H9 (cell line): ENCODE results near the gene C16orf78. TPM values are rescaled to one million over a fixed set of nuclear protein-coding genes. Genes with fewer than 3 reads are reported as not detected.

Source experiments
- DNase-seq: peaks from one replicate; pipeline ENCODE4 v3.0.0-alpha.2; 2017
- H2AFZ ChIP-seq: one replicate; pipeline ENCODE4 v1.6.1; 2013; ENCODE audit warnings: mild to moderate bottlenecking, low read length, control low read depth, moderate library complexity
- H2AK5ac ChIP-seq: 2 replicates; pipeline ENCODE4 v1.6.1; 2013; ENCODE audit warnings: low read length, control low read depth, mixed read lengths; ENCODE audit not compliant: insufficient read length
- H2BK120ac ChIP-seq: one replicate; pipeline ENCODE4 v1.6.1; 2013; ENCODE audit warnings: low read depth, mild to moderate bottlenecking, low read length, control low read depth, inconsistent platforms; ENCODE audit not compliant: poor library complexity, severe bottlenecking
- H2BK12ac ChIP-seq: 2 replicates; pipeline ENCODE4 v1.6.1; 2013; ENCODE audit warnings: low read length, control low read depth, mixed read lengths, low read depth; ENCODE audit not compliant: insufficient read length
- H2BK15ac ChIP-seq: 2 replicates; pipeline ENCODE4 v1.6.1; 2013; ENCODE audit warnings: low read depth, low read length, control low read depth
- H2BK20ac ChIP-seq: one replicate; pipeline ENCODE4 v1.6.1; 2013; ENCODE audit warnings: low read depth, mild to moderate bottlenecking, low read length, control low read depth, inconsistent platforms; ENCODE audit not compliant: poor library complexity, severe bottlenecking
- H2BK5ac ChIP-seq: 2 replicates; pipeline ENCODE4 v1.6.1; 2013; ENCODE audit warnings: low read length, control low read depth, mixed read lengths; ENCODE audit not compliant: insufficient read length
- H3K14ac ChIP-seq: 2 replicates; pipeline ENCODE4 v1.6.1; 2013; ENCODE audit warnings: low read length, control low read depth; ENCODE audit not compliant: insufficient read depth
- H3K18ac ChIP-seq: 2 replicates; pipeline ENCODE4 v1.6.1; 2013; ENCODE audit warnings: low read depth, mild to moderate bottlenecking, mixed read lengths, low read length, control low read depth; ENCODE audit not compliant: insufficient read length
- H3K23ac ChIP-seq: 2 replicates; pipeline ENCODE4 v1.6.1; 2013; ENCODE audit warnings: low read length, control low read depth, mixed read lengths, low read depth; ENCODE audit not compliant: insufficient read length
- H3K23me2 ChIP-seq: 2 replicates; pipeline ENCODE4 v1.6.1; 2013; ENCODE audit warnings: low read depth, mild to moderate bottlenecking, mixed read lengths, low read length, control low read depth; ENCODE audit not compliant: insufficient read length, poor library complexity, severe bottlenecking
- H3K27ac ChIP-seq: 2 replicates; pipeline ENCODE4 v1.5.1; 2013; ENCODE audit warnings: low read length, control low read depth, mixed read lengths, low read depth; ENCODE audit not compliant: insufficient read length
- H3K27me3 ChIP-seq: 2 replicates; pipeline ENCODE4 v1.6.1; 2013; ENCODE audit warnings: low read length, control low read depth, inconsistent platforms; ENCODE audit not compliant: insufficient read depth
- H3K4ac ChIP-seq: 2 replicates; pipeline ENCODE4 v1.6.1; 2013; ENCODE audit warnings: low read depth, mild to moderate bottlenecking, control low read depth, inconsistent platforms, low read length, moderate library complexity
- H3K4me1 ChIP-seq: 2 replicates; pipeline ENCODE4 v1.6.1; 2013; ENCODE audit warnings: low read length, control low read depth, inconsistent platforms; ENCODE audit not compliant: insufficient read depth
- H3K4me2 ChIP-seq: 2 replicates; pipeline ENCODE4 v1.6.1; 2013; ENCODE audit warnings: low read length, control low read depth, mixed read lengths; ENCODE audit not compliant: insufficient read length, insufficient read depth
- H3K56ac ChIP-seq: 2 replicates; pipeline ENCODE4 v1.6.1; 2013; ENCODE audit warnings: low read depth, mild to moderate bottlenecking, mixed read lengths, low read length, control low read depth; ENCODE audit not compliant: insufficient read length
- H3K79me1 ChIP-seq: 2 replicates; pipeline ENCODE4 v1.6.1; 2013; ENCODE audit warnings: low read depth, mild to moderate bottlenecking, moderate library complexity, low read length, control low read depth, inconsistent platforms; ENCODE audit not compliant: insufficient read depth, poor library complexity, severe bottlenecking
- H3K79me2 ChIP-seq: 2 replicates; pipeline ENCODE4 v1.6.1; 2013; ENCODE audit warnings: low read length, control low read depth, inconsistent platforms; ENCODE audit not compliant: insufficient read depth
- H3K9ac ChIP-seq: 2 replicates; pipeline ENCODE4 v1.6.1; 2013; ENCODE audit warnings: low read length, control low read depth, mixed read lengths; ENCODE audit not compliant: insufficient read length; ENCODE audit errors: extremely low read depth
- H3K9me3 ChIP-seq: one replicate; pipeline ENCODE4 v1.6.1; 2013; ENCODE audit warnings: low read depth, low read length, inconsistent platforms; ENCODE audit not compliant: control insufficient read depth
- H3T11ph ChIP-seq: one replicate; pipeline ENCODE4 v1.6.1; 2013; ENCODE audit warnings: mild to moderate bottlenecking, low read length, control low read depth, inconsistent platforms
- H4K20me1 ChIP-seq: one replicate; pipeline ENCODE4 v1.6.1; 2013; ENCODE audit not compliant: control insufficient read depth, insufficient read length, insufficient read depth
- H4K5ac ChIP-seq: 2 replicates; pipeline ENCODE4 v1.6.1; 2013; ENCODE audit warnings: low read depth, mild to moderate bottlenecking, mixed read lengths, low read length, control low read depth; ENCODE audit not compliant: insufficient read length
- H4K8ac ChIP-seq: replicated peaks from 2 replicates; pipeline ENCODE4 v1.6.1; 2013; ENCODE audit warnings: low read length, control low read depth, mixed read lengths, low read depth; ENCODE audit not compliant: insufficient read length
- H4K91ac ChIP-seq: 2 replicates; pipeline ENCODE4 v1.6.1; 2013; ENCODE audit warnings: low read depth, mild to moderate bottlenecking, moderate library complexity, mixed read lengths, low read length, control low read depth; ENCODE audit not compliant: insufficient read length
- H3K27ac Mint-ChIP-seq, 3 experiments: 2 replicates in 2 of 3; 3 replicates in 1 of 3; pipeline ENCODE4 v1.8.0; 2020 to 2021; ENCODE audit warnings: mixed read lengths in 3 of 3, mild to moderate bottlenecking in 1 of 3, moderate library complexity in 1 of 3
- H3K27me3 Mint-ChIP-seq: 2 replicates; pipeline ENCODE4 v1.8.0; 2021; ENCODE audit warnings: low read depth, mild to moderate bottlenecking, moderate library complexity, mixed read lengths
- H3K36me3 Mint-ChIP-seq, 3 experiments: 2 replicates in 2 of 3; 3 replicates in 1 of 3; pipeline ENCODE4 v1.8.0; 2020 to 2021; ENCODE audit warnings: low read depth in 3 of 3, mixed read lengths in 3 of 3; ENCODE audit not compliant: insufficient read depth in 1 of 3
- H3K4me1 Mint-ChIP-seq, 2 experiments: 2 replicates each; pipeline ENCODE4 v1.8.0; 2020; ENCODE audit warnings: mixed read lengths in 2 of 2
- H3K4me3 Mint-ChIP-seq, 2 experiments: 2 replicates in 1 of 2; 3 replicates in 1 of 2; pipeline ENCODE4 v1.8.0; 2020 to 2021; ENCODE audit warnings: mild to moderate bottlenecking in 2 of 2, mixed read lengths in 2 of 2, moderate library complexity in 1 of 2
- H3K9me3 Mint-ChIP-seq, 2 experiments: 2 replicates in 1 of 2; 3 replicates in 1 of 2; pipeline ENCODE4 v1.8.0; 2020; ENCODE audit warnings: mild to moderate bottlenecking in 2 of 2, mixed read lengths in 2 of 2, moderate library complexity in 1 of 2
- WGBS: extraction: QIAGEN DNeasy Blood & Tissue Kit; methylation state at CpG from one replicate; pipeline ENCODE4 v1.1.7; 2013; ENCODE audit warnings: missing lambda C conversion rate, low lambda C conversion rate, mixed read lengths; ENCODE audit not compliant: insufficient read length; ENCODE audit errors: extremely low coverage; 5-methylcytosine and 5-hydroxymethylcytosine counted together
- total RNA-seq: library from RNA; stranded (reverse); gene quantifications from 2 replicates; pipeline ENCODE4 v1.2.1, GENCODE V29; 2021
- TF ChIP-seq, protein P1 (sequence below): fragments of 200-600 bp; sonication (generic); conservative IDR thresholded peaks from 3 replicates; pipeline ENCODE4 v1.8.0; 2021; ENCODE audit warnings: antibody characterized with exemption, mild to moderate bottlenecking

C16orf78 gene
- total RNA-seq, 1 experiment from 2014 or later: not detected

DNA sequence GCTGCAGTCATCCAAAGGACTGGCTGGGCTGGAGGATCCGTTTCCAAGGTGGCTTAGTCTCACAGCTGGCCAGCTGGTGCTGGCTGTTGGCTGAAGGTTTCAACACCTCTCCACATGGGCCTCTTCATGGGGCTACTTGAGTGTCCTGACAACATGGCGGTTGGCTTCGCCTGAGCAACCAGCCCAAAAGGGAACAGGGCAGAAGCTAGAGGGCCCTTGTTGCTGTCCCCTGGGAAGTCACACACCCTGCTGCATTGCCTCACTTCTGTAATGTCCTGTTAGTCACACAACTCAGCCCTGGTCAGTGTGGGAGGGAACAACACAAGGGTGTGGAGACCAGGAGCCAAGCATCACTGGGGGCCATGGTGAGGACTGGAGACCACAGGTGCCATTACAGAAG is 36.6 kb downstream of the C16orf78 start:
- Histone ChIP-seq H2BK20ac (no peak overlapping the region), H3K27me3 (no peaks in the 10 kb centered on the region), H2BK5ac (no peak overlapping the region), H4K8ac (no peak overlapping the region), H4K91ac (no peak overlapping the region), H3K9ac (no peak overlapping the region), H3K9me3 (no peaks in the 10 kb centered on the region), H3K79me1 (no peaks in the 10 kb centered on the region), H3K27ac (no peak overlapping the region), H2AK5ac (no peak overlapping the region), H3T11ph (no peak overlapping the region), H4K5ac (no peak overlapping the region), H3K79me2 (no peaks in the 10 kb centered on the region), H2BK12ac (no peak overlapping the region), H4K20me1 (no peaks in the 10 kb centered on the region), H2BK15ac (no peak overlapping the region), H3K4me2 (no peak overlapping the region), H3K18ac (no peak overlapping the region), H2AFZ (no peak overlapping the region), H2BK120ac (no peak overlapping the region), H3K14ac (no peak overlapping the region), H3K4me1 (no peaks in the 10 kb centered on the region), H3K23ac (no peak overlapping the region), H3K23me2 (no peaks in the 10 kb centered on the region), H3K4ac (no peak overlapping the region), H3K56ac (no peak overlapping the region)
- Mint-ChIP-seq H3K9me3 (no peaks in the 10 kb centered on the region), H3K27me3 (peaks cover 8% of the 10 kb centered on the region), H3K27ac (no peak overlapping the region), H3K4me3 (no peak overlapping the region), H3K36me3 (no peaks in the 10 kb centered on the region), H3K4me1 (peaks cover 0 to 4% of the 10 kb centered on the region in 2 experiments; a peak in 2 of 4 replicates)
- no peak for DNase-seq
- WGBS: no CpG with 5 or more reads among the region's 3 CpGs
- TF ChIP-seq, protein P1, sequence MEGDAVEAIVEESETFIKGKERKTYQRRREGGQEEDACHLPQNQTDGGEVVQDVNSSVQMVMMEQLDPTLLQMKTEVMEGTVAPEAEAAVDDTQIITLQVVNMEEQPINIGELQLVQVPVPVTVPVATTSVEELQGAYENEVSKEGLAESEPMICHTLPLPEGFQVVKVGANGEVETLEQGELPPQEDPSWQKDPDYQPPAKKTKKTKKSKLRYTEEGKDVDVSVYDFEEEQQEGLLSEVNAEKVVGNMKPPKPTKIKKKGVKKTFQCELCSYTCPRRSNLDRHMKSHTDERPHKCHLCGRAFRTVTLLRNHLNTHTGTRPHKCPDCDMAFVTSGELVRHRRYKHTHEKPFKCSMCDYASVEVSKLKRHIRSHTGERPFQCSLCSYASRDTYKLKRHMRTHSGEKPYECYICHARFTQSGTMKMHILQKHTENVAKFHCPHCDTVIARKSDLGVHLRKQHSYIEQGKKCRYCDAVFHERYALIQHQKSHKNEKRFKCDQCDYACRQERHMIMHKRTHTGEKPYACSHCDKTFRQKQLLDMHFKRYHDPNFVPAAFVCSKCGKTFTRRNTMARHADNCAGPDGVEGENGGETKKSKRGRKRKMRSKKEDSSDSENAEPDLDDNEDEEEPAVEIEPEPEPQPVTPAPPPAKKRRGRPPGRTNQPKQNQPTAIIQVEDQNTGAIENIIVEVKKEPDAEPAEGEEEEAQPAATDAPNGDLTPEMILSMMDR: no peak
